Peyer's patch (tissue), 4 donors: ENCODE measurements around the gene SLC16A1.
"Not testable (repeated sequence)": the region's sequence is repeated elsewhere in the genome, so short reads cannot be mapped to it uniquely, and the experiment has no call there.

Source experiments
- POLR2A ChIP-seq, 2 donors: fragments of 450-650 bp; IDR thresholded peaks; one replicate each; pipeline ENCODE4 v1.5.1; 2017; ENCODE audit warnings: antibody characterized with exemption in 2 of 2, mild to moderate bottlenecking in 2 of 2, moderate library complexity in 2 of 2
- TF ChIP-seq, protein P1 (sequence below), 6 experiments: fragments of 450-650 bp in 4 of 6; fragments of 200-600 bp in 2 of 6; sonication (generic) in 1 of 6; IDR thresholded peaks; one replicate each; pipeline ENCODE4 v1.5.1; 2017 to 2019; ENCODE audit warnings: antibody characterized with exemption in 6 of 6, mild to moderate bottlenecking in 3 of 6, moderate library complexity in 1 of 6

DNA sequence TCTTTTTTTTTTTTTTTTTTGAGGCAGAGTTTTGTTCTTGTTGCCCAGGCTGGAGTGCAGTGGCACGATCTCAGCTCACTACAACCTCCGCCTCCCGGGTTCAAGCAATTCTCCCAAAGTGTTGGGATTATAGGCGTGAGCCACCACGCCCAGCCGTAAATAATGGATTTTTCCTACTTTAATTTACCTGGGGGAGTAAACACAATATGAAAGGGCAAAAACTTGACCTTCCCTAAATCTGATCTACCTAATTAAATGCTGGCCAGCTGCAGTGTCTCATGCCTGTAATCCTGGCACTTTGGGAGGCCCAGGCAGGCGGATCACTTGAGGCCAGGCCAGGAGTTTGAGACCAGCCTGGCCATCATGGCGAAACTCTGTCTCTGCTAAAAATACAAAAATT, 25.8 kb upstream of the SLC16A1 start:
- TF ChIP-seq, protein P1, sequence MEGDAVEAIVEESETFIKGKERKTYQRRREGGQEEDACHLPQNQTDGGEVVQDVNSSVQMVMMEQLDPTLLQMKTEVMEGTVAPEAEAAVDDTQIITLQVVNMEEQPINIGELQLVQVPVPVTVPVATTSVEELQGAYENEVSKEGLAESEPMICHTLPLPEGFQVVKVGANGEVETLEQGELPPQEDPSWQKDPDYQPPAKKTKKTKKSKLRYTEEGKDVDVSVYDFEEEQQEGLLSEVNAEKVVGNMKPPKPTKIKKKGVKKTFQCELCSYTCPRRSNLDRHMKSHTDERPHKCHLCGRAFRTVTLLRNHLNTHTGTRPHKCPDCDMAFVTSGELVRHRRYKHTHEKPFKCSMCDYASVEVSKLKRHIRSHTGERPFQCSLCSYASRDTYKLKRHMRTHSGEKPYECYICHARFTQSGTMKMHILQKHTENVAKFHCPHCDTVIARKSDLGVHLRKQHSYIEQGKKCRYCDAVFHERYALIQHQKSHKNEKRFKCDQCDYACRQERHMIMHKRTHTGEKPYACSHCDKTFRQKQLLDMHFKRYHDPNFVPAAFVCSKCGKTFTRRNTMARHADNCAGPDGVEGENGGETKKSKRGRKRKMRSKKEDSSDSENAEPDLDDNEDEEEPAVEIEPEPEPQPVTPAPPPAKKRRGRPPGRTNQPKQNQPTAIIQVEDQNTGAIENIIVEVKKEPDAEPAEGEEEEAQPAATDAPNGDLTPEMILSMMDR (IDR thresholded peaks at IDR 0.05): not testable (repeated sequence)
- not testable (repeated sequence) for TF ChIP-seq POLR2A (IDR thresholded peaks at IDR 0.05)
